GM12801 (cell line): ENCODE data around the gene PVALEF.

Source experiments
- CTCF ChIP-seq: IDR thresholded peaks from one replicate; pipeline ENCODE4 v1.5.1; 2011; ENCODE audit warnings: control low read depth; ENCODE audit not compliant: insufficient read length; ENCODE audit errors: extremely low read depth

The PVALEF gene

DNA sequence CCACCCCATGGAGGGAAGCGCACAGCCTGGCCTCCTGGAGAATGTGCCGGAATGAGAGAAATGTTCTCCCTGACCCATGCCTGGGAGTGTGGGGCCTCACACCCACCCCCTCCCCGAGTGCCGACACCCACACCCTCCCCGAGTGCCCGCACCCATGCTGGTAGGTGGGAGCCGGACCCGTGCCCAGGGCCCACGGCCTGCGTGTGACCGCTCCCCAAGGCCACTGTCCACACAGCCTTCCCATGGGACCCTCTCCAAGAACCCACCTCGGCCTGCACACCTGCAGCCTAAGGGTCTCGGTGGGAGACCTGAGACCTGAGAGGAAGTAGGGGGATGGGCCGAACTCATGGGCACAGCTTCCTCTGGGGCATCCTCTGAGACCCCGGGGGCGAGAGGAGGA, 3.3 kb upstream of the PVALEF start:
- TF ChIP-seq CTCF = no peak

GRCh38 chr17:81162491-81162890, 2.8 kb upstream of the PVALEF start:
- no peak for TF ChIP-seq CTCF

DNA sequence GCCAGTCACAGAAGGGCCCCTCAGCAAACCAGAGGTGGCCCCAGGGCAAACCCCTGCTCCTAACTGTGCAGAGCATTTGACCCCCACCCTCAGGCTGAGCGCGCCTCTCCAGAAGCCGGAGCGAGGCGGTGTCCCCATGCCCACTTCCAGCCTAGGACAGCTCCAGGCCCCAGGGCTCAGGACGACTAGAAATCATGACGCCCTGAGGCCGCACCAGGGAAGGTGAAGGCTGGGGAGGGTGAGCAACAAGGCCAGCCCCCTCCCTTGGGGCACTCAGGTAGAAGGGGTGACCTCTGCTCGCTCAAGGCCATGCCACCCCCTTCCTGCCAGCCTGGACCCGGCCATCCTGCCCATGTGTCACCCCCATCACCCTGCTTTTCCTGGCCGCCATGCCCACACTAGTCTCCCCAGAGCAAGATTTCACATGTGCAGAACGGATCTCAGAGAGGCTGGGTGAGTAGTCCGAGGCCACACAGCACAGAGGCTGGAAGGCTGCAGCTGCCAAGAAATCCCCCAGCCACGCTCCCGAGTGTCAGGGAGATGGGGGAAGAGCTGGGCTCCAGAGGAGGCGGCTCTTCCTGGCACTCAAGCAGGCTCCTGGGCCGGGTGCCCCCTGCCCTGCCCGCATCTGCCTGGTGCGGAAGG, 2.1 kb upstream of the PVALEF start:
- no peak for TF ChIP-seq CTCF

- no peak for TF ChIP-seq CTCF
These were observed 1.5 kb upstream of the PVALEF start for GRCh38 chr17:81163703-81164370.

DNA sequence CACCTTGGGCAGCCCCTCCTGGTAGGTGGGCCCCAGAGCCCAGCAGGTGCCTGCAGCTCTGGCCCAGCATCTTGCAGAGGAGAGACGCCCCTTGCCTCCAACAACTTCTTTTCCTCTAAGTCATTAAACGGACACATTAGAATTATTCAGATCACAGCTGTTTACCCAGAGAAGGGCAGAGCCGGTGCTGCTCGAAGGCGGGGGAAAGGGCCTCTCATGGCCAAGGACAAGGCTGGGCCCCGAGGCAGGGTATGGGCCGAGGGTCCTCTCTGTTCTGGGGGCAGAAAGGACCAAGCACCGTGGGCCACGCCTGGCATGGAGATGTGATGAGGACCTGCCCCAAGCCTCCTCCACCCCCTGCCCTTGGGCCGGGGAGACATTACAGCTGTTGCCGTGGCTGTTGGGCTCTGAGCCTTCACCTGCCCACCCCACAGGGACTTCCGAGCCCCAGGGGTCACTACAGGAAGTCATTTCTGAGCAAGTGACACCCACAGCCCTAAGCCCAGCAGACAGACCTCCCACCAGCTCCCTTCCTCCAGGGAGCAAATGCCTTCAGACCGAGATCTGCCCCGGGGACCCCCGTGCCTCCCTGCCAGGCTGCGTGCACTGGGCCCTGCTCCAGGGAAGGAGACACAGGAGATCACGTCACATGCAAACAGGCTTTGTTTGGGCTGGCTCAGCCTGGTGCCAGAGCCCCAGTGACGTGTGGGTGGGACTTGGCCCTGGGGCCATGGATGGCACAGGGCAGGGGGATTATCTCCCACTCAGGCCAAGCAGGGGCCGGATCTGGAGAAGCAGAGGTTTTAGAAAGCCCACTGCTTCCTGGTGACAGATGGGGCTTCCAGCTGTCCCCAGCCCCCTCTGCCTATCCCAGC, 699 bp upstream of the PVALEF start:
- TF ChIP-seq CTCF = no peak

DNA sequence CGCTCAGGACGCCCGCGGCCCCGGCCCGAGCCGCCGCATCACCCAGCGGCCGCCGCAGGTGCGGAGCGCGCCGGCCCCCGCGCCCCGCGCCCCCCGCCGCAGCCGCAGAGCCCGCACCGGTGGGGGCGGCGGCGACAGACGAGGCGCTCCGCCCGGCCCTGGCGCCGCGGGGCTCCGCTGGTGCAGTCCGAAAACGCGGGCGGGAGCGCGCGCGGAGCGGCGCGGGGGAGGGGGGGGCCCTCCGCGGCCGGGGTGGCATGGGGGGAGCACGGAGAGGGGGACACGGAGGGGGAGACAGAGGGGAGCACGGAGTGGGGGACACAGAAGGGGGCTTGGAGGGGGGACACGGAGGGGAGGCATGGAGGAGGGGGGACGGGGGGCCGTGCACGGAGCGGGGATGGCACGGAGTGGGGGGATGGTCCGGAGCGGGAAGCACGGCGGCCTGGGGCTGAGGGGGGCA, 756 bp downstream of the PVALEF start, which contains the start of gene AATK:
Gene AATK (minus strand): TSS at position 189 of the 460 bp plus-strand sequence. CDS start 229 bp downstream, outside the sequence.
- TF ChIP-seq CTCF = no peak

GRCh38 chr17:81167194-81167524, 1.9 kb downstream of the PVALEF start:
- no peak for TF ChIP-seq CTCF
